A549 (cell line): Measurements from ENCODE around the gene DNAAF5.

Experiments used
- CHD2 ChIP-seq: fragments of 150-350 bp; IDR thresholded peaks from 2 replicates; pipeline ENCODE4 v1.6.1; 2014; ENCODE audit warnings: low read length; ENCODE audit not compliant: partially characterized antibody
- CTCF ChIP-seq: fragments of >200 bp; sonication (Bioruptor Twin); formaldehyde crosslinking; IDR thresholded peaks from 3 replicates; pipeline ENCODE4 v1.5.1; 2016
- EP300 ChIP-seq, 2 experiments: fragments of >200 bp; sonication (Bioruptor Twin); formaldehyde crosslinking; IDR thresholded peaks; 2 replicates in 1 of 2; 3 replicates in 1 of 2; pipeline ENCODE4 v1.6.1; 2016 to 2017
- HDAC2 ChIP-seq: fragments of 200-600 bp; sonication (generic); IDR thresholded peaks from 2 replicates; pipeline ENCODE4 v1.6.1; 2016
- HEYL ChIP-seq: fragments of 250-450 bp; sonication (Bioruptor Pico); IDR thresholded peaks from 2 replicates; pipeline ENCODE4 v1.8.0; 2021; ENCODE audit warnings: mild to moderate bottlenecking, moderate library complexity
- JUN ChIP-seq, 2 experiments: fragments of >200 bp; sonication (Bioruptor Twin); formaldehyde crosslinking; IDR thresholded peaks; 2 replicates in 1 of 2; 3 replicates in 1 of 2; pipeline ENCODE4 v1.6.1; 2016 to 2017
- JUNB ChIP-seq: fragments of >200 bp; sonication (Bioruptor Twin); formaldehyde crosslinking; IDR thresholded peaks from 2 replicates; pipeline ENCODE4 v1.6.1; 2016
- MAZ ChIP-seq: fragments of 150-350 bp; IDR thresholded peaks from 2 replicates; pipeline ENCODE4 v1.6.1; 2014; ENCODE audit warnings: antibody characterized with exemption, low read depth, low read length, borderline replicate concordance
- POLR2A ChIP-seq: IDR thresholded peaks from 2 replicates; pipeline ENCODE4 v1.6.1; 2012; ENCODE audit warnings: mild to moderate bottlenecking, low read length
- POLR2AphosphoS2 ChIP-seq: conservative IDR thresholded peaks from 2 replicates; pipeline ENCODE4 v1.6.1; 2012; ENCODE audit warnings: low read length, improper control_type of control experiment, inconsistent platforms
- SMC3 ChIP-seq: fragments of >200 bp; sonication (Bioruptor Twin); formaldehyde crosslinking; IDR thresholded peaks from 3 replicates; pipeline ENCODE4 v1.6.1; 2018; ENCODE audit warnings: inconsistent platforms
- TF ChIP-seq, protein P1 (sequence below): fragments of 150-350 bp; IDR thresholded peaks from 2 replicates; pipeline ENCODE4 v1.6.1; 2014; ENCODE audit warnings: low read depth, mild to moderate bottlenecking, low read length
- TF ChIP-seq, protein P2 (sequence below): fragments of 450-650 bp; IDR thresholded peaks from 2 replicates; pipeline ENCODE4 v1.6.1; 2014; ENCODE audit warnings: antibody characterized with exemption

DNA sequence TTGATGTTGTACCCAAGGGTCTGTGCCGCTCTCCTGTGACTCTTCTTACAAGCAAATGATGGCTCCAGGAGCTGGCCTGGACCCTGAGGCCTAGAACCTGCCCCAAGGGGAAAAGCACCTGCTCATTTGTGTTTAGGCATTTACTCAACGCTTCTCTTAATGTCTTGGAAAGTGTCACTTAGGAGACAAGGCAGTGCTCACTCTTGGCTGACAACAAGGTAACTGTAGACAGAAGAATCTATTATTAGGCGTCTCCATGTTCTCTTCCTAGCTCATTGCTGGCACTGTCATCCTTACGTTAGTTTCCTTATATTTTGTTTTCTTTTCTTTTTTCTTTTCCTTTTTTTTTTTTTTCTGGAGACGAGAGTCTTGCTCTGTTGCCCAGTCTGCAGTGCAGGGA lies 67.7 kb downstream of the DNAAF5 start:
- TF ChIP-seq, protein P1, sequence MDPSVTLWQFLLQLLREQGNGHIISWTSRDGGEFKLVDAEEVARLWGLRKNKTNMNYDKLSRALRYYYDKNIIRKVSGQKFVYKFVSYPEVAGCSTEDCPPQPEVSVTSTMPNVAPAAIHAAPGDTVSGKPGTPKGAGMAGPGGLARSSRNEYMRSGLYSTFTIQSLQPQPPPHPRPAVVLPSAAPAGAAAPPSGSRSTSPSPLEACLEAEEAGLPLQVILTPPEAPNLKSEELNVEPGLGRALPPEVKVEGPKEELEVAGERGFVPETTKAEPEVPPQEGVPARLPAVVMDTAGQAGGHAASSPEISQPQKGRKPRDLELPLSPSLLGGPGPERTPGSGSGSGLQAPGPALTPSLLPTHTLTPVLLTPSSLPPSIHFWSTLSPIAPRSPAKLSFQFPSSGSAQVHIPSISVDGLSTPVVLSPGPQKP, result no peak
- no peak for TF ChIP-seq POLR2A
- TF ChIP-seq SMC3, result no peak
- TF ChIP-seq, protein P2, sequence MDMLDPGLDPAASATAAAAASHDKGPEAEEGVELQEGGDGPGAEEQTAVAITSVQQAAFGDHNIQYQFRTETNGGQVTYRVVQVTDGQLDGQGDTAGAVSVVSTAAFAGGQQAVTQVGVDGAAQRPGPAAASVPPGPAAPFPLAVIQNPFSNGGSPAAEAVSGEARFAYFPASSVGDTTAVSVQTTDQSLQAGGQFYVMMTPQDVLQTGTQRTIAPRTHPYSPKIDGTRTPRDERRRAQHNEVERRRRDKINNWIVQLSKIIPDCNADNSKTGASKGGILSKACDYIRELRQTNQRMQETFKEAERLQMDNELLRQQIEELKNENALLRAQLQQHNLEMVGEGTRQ, result no peak
- no peak for TF ChIP-seq MAZ
- no peak for TF ChIP-seq JUN (IDR thresholded peaks at IDR 0.05)
- TF ChIP-seq CTCF, result no peak
- no peak for TF ChIP-seq JUNB
- TF ChIP-seq HEYL, result no peak
- TF ChIP-seq POLR2AphosphoS2, result no peak
- no peak for TF ChIP-seq CHD2
- no peak for TF ChIP-seq HDAC2
- TF ChIP-seq EP300 (IDR thresholded peaks at IDR 0.05), result no peak
